Activated T-cell treated with anti-CD3 and anti-CD28 coated beads for 24 hours (primary cell): ENCODE results near the gene COA1.
A peak's percentile ranks its signal among the peaks of the same experiment; 100 is the strongest.
"Not testable (repeated sequence)": the region's sequence is repeated elsewhere in the genome, so short reads cannot be mapped to it uniquely, and the experiment has no call there.

Experiments
- DNase-seq: peaks from one replicate; pipeline ENCODE4 v3.0.0-alpha.2; 2020; ENCODE audit warnings: low read depth

COA1 gene

GRCh38 chr7:43687866-43688265 is 41.5 kb downstream of the COA1 start:
- DNase-seq = not testable (repeated sequence)

GRCh38 chr7:43686991-43687390 is 42.3 kb downstream of the COA1 start:
- DNase-seq = no peak

- DNase-seq = no peak
These were observed 48.6 kb downstream of the COA1 start for GRCh38 chr7:43680736-43681135.

GRCh38 chr7:43679210-43680068 is 49.9 kb downstream of the COA1 start:
- no peak for DNase-seq

- no peak for DNase-seq
These were observed 51.0 kb downstream of the COA1 start for GRCh38 chr7:43678315-43678714.

- no peak for DNase-seq
These were observed 51.5 kb downstream of the COA1 start for GRCh38 chr7:43677864-43678263.

GRCh38 chr7:43674559-43675436 is 54.5 kb downstream of the COA1 start:
- DNase-seq = no peak

GRCh38 chr7:43673243-43673976 is 55.9 kb downstream of the COA1 start:
- DNase-seq = not testable (repeated sequence)

- DNase-seq = no peak
These were observed 57.8 kb downstream of the COA1 start for GRCh38 chr7:43671521-43671920.

GRCh38 chr7:43669286-43670081 is 59.8 kb downstream of the COA1 start:
- DNase-seq = peak; percentile 67

- DNase-seq = no peak
These were observed 61.3 kb downstream of the COA1 start for GRCh38 chr7:43668035-43668434.

GRCh38 chr7:43666938-43667337 is 62.4 kb downstream of the COA1 start:
- DNase-seq = no peak

- no peak for DNase-seq
These were observed 64.6 kb downstream of the COA1 start for GRCh38 chr7:43664681-43665080.

- no peak for DNase-seq
These were observed 69.2 kb downstream of the COA1 start for GRCh38 chr7:43660141-43660540.

GRCh38 chr7:43659549-43659896 is 69.8 kb downstream of the COA1 start:
- DNase-seq = no peak

GRCh38 chr7:43658718-43659548 is 70.4 kb downstream of the COA1 start:
- no peak for DNase-seq

- DNase-seq = no peak
These were observed 72.3 kb downstream of the COA1 start for GRCh38 chr7:43656997-43657396.

GRCh38 chr7:43655584-43655983 is 73.7 kb downstream of the COA1 start:
- no peak for DNase-seq

GRCh38 chr7:43653891-43654504 is 75.3 kb downstream of the COA1 start:
- no peak for DNase-seq

- DNase-seq = no peak
These were observed 75.9 kb downstream of the COA1 start for GRCh38 chr7:43653466-43653865.
